Stimulated activated CD8-positive, alpha-beta memory T cell treated with anti-CD3 and anti-CD28 coated beads, Interleukin-2, amount 100 ng/mL, for 1 hour (primary cell): Measurements from ENCODE around the gene RDH8.

ENCODE experiments used
- DNase-seq, 2 donors: peaks; one replicate each; pipeline ENCODE4 v3.0.0-alpha.2; 2020; ENCODE audit warnings: low read depth in 2 of 2

RDH8 gene

GRCh38 chr19:10013316-10013715 lies at the start of gene RDH8:
RDH8 (plus strand) TSS chr19:10013483; CDS start chr19:10013498, 15 bp downstream.
- DNase-seq, result no peak

DNA sequence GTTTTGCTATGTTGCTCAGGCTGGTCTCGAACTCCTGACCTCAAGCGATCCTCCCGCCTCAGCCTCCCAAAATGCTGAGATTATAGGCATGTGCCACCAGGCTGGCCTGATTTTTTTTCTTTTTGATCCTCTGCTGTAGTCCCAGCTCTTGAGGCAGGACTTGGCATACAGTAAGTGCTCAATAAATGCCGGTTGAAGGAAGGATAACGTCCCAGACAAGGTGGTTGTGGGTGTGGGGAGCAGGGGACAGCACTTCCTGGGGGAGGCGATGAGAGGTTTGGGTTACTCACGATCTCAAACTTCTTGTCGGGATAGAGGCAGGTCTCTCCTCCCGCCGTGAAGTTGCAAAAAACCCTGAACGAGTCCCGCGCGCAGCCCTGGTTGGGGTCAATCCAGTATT lies 47.3 kb upstream of the RDH8 start:
- DNase-seq, result no peak

- no peak for DNase-seq
Observed at GRCh38 chr19:9966448-9966847, 46.8 kb upstream of the RDH8 start.

DNA sequence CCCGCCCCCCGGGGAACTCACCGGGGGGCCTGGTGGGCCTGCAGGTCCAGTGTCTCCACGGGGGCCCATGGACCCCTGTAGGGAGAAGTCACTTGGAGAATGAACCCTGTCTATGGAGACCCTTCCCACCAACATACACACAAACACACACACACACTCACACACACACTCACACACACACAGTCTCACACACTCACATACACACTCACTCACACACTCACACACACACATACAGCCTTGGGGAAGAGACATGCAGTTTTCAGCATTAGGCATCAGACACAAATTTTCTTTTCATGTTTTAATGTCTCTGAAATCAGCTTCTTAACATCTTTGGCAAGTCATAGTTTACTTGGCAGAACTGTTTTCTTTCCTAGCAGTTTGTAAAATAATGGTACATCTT lies 46.0 kb upstream of the RDH8 start:
- no peak for DNase-seq

DNA sequence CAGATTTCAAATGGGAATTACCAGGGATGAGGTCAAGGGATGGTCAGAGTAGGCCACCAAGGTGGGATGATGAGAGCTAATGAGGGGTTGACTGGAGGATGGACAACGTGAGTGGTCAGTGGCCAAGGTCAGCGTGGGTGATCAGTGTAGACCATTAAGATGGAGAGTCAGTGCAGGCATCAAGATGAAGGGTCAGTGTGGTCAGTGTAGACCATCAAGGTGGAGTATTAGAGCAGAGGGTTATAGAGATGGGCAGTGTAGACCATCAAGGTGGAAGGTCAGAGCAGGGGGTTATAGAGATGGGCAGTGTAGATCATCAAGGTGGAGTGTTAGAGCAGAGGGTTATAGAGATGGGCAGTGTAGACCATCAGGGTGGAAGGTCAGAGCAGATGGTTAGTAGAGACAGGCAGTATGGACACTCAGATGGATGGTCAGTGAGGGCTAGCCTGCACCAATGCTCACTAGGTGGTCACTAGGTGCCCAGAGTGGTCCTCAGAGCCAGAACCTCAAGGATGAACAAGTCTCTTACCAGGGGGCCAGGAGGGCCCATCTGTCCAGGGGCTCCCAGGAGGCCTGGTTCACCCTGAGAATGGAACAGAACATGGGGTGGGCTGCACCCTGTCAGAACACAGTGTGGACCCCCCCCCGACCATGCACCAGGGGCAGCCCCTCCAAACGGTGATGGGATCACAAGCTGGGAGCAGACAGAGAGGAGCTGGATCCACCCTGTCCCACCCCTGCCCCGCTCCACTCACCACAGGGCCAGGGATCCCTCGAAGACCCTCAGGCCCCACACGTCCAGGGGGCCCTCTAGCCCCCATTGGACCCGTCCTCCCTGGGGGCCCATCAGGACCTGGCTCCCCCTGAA lies 44.2 kb upstream of the RDH8 start:
- DNase-seq, result no peak

- DNase-seq, result no peak
Observed at GRCh38 chr19:9969688-9969975, 43.7 kb upstream of the RDH8 start.

GRCh38 chr19:9970481-9970880 lies 42.8 kb upstream of the RDH8 start:
- DNase-seq, result no peak

DNA sequence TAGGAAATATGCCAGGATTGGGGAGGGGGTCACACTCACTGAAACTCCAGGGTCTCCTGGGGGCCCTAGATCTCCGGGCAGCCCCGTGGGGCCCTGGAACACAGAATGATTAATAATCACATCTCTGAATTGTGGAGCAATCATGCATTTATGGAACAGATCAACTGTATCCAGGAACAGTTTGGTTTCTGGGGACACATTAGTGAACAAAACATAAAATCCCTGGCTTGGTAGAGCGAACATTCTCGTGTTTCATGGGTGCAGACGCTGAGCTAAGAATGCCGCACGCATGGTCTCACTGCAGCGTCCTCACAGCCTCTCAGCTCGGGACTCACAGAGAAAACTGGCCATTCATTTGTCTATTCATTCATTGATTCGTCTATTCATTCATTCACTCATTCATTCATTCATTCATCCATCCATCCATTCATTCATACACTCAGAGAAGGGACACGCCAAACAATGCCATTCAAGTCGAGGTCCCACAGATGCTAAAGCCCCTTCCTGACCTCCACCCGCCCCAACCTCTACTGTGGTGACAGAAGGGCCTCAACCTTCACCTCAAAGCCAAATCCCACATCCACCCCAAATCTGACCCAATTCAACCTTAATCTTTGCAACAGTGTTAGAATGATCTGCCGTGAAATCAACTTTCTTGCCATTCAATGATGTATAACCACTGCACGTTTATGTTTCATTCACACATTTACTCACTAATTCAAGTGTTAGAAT lies 42.0 kb upstream of the RDH8 start:
- DNase-seq, result no peak

- no peak for DNase-seq
Observed at GRCh38 chr19:9972103-9972502, 41.2 kb upstream of the RDH8 start.

DNA sequence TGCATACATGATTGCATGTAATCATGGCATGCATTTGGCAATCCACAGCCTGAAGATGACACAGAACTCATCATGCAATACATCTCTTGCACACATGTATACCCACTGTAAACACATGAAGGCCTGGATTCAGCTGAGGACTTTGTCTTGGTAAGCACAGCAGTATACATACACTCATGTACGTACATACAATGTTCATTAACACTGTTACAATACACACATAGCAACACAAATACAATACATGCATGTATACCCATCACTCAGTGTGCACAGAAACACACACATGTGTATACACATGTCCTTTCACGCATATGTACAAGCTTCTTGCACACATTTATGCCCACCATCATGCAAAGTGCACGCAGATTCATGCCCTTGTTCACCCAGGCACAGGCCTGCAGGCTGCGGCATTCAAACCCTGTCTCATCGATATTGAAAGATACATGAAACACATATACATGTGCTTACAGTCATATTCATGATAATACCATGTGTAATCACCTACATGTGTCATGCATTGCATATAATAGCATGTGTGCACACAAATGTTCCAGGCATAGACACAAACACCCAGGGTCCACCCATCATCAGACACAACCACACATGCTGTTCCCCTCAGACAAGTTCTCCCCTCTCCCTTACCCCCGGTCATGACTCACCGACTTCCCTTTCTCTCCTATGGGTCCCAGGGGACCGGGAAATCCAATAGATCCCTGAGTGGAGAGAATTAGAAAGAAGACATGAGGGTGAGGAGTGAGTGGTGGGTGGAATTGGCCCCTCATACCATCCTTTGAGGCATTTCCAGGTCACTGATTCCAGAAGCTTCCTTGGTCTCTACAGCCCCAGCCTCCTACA lies 31.6 kb upstream of the RDH8 start:
- no peak for DNase-seq

GRCh38 chr19:9986787-9987281 lies 26.4 kb upstream of the RDH8 start:
- DNase-seq, result no peak

DNA sequence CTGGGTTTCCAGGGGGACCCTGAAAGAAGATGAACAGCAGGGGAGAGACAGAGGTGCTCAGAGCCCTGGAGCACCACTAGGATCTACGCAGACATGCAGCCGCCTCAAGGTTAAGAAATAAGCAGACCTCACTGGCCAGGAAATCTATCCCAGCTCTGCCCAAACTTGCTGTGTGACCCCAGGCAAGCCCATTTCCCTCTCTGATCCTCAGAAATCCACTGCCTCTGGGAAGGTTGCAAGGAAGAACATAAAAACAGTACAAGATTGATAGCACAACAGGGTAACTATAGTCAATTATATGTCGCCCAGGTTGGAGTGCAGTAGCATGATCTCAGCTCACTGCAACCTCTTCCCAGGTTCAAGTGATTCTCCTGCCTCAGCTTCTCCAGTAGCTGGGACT lies 23.8 kb upstream of the RDH8 start:
- no peak for DNase-seq

GRCh38 chr19:9991425-9992191 lies 21.7 kb upstream of the RDH8 start:
- no peak for DNase-seq

GRCh38 chr19:9995084-9995483 lies 18.2 kb upstream of the RDH8 start:
- no peak for DNase-seq

DNA sequence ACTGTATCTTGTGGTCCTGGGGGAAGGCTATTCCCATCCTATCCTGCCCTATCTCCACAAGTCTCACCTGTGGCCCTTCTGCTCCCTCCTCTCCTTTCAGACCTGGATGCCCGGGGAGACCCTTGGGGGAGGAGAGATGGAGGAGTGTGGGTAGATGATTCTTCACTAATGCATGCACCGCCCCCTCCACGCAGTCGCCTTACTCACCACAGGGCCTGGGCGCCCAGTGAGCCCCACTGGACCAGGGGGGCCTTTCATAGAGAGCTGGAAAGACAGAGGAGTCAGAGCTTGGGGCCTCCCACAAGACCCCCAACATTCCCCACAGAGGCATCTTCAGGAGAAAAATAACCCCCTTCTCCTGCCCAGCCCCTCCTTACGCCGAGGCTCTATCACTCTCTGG lies 17.3 kb upstream of the RDH8 start:
- no peak for DNase-seq

DNA sequence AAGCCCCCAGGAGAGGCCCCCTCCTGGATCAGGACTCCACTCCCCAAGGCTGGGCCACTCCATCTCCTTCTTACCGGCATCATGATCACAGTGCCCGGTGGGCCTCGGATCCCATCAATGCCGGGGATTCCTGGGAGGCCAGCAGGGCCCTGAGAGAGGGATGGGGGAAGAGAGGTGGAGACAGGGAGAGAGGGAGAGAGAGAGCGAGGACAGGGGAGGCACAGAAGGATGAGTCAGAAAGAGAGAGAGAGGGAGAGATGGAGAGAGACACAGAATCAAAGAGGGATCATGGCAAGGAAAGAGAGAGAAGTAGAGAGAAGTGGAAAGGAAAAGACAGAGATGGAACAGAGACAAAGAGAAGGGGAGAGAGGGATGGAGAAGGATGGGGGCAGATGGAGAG lies 16.7 kb upstream of the RDH8 start:
- no peak for DNase-seq

- DNase-seq, result peak; percentile 11 to 28
Observed at GRCh38 chr19:10000171-10000826, 13.0 kb upstream of the RDH8 start.

- no peak for DNase-seq
Observed at GRCh38 chr19:10001899-10002298, 11.4 kb upstream of the RDH8 start.

- DNase-seq, result no peak
Observed at GRCh38 chr19:10003271-10003670, 10.0 kb upstream of the RDH8 start.

- DNase-seq, result no peak
Observed at GRCh38 chr19:10004617-10005016, 8.7 kb upstream of the RDH8 start.
